K562 (cell line): ENCODE measurements around the gene SAMD3. TPM values are rescaled to one million over a fixed set of nuclear protein-coding genes. Genes with fewer than 3 reads are reported as not detected.
A peak's percentile ranks its signal among the peaks of the same experiment; 100 is the strongest.
"Not testable (repeated sequence)": the region's sequence is repeated elsewhere in the genome, so short reads cannot be mapped to it uniquely, and the experiment has no call there.

ENCODE experiments used
- ATAC-seq: fragments of 200-7000 bp; cut with Tn5 transposase; 3 replicates; pipeline ENCODE4 v1.9.1; 2020; ENCODE audit warnings: moderate library complexity
- BruUV-seq: library from RNA; stranded (reverse); fragments of 400-500 nt; replicated peaks from 2 replicates; lab custom pipeline; 2021; lab: Mats Ljungman, UMichigan
- CTCF ChIA-PET: fragments of 300-600 bp; formaldehyde crosslinking; extraction: SDS; loops from one replicate; lab custom pipeline; 2021; ENCODE audit warnings: low intra/inter-chr PET ratio; lab: Yijun Ruan, JAX
- POLR2A ChIA-PET: fragments of 300-600, 350-650 bp; sonication (Branson Sonifier 250); formaldehyde crosslinking; extraction: SDS; loops from one replicate; lab custom pipeline; 2021; ENCODE audit warnings: antibody characterized with exemption, inconsistent platforms; lab: Yijun Ruan, JAX
- DNase-seq, 4 experiments: peaks; one replicate each; pipeline versions ENCODE4 v3.0.0 to v3.0.0-alpha.2; 2011 to 2018; ENCODE audit warnings: low spot score in 3 of 4, mixed read lengths in 3 of 4; ENCODE audit errors: extremely low read depth in 1 of 4
- FAIRE-seq: peaks from 2 replicates; lab custom pipeline; 2011; peaks lifted over from hg19 to GRCh38; lab: Jason Lieb, UNC
- H2AFZ ChIP-seq: 2 replicates; pipeline ENCODE4 v1.6.0; 2011; ENCODE audit warnings: low read depth, low read length, control low read depth, inconsistent platforms
- H3K27ac ChIP-seq: fragments of 200-600 bp; 3 replicates; pipeline ENCODE4 v1.8.0; 2011; ENCODE audit warnings: low read depth, mild to moderate bottlenecking, control low read depth, inconsistent platforms, low read length, moderate library complexity, mixed read lengths; ENCODE audit errors: extremely low read depth
- H3K27me3 ChIP-seq, 2 experiments: fragments of 300-600 bp in 1 of 2; 2 replicates in 1 of 2; 3 replicates in 1 of 2; pipeline versions ENCODE4 v1.6.0 to v1.8.0; 2011; ENCODE audit warnings: inconsistent platforms in 2 of 2, low read length in 2 of 2, mild to moderate bottlenecking in 1 of 2, mixed read lengths in 1 of 2, moderate library complexity in 1 of 2; ENCODE audit not compliant: control insufficient read depth in 2 of 2, insufficient read depth in 2 of 2
- H3K36me3 ChIP-seq: fragments of 300-600 bp; 3 replicates; pipeline ENCODE4 v1.8.0; 2011; ENCODE audit warnings: mild to moderate bottlenecking, low read length, inconsistent platforms; ENCODE audit not compliant: control insufficient read depth, insufficient read depth
- H3K4me1 ChIP-seq, 2 experiments: fragments of 200-600 bp in 1 of 2; replicated peaks in 1 of 2; 2 replicates in 1 of 2; 3 replicates in 1 of 2; pipeline versions ENCODE4 v1.5.1 to v1.8.0; 2011; ENCODE audit warnings: inconsistent platforms in 2 of 2, low read length in 2 of 2, mild to moderate bottlenecking in 1 of 2, mixed read lengths in 1 of 2, moderate library complexity in 1 of 2; ENCODE audit not compliant: control insufficient read depth in 2 of 2, insufficient read depth in 2 of 2
- H3K4me2 ChIP-seq: 2 replicates; pipeline ENCODE4 v1.6.1; 2011; ENCODE audit warnings: low read length, control low read depth, inconsistent platforms, mixed read lengths; ENCODE audit not compliant: insufficient read depth
- H3K4me3 ChIP-seq: fragments of 200-600 bp; sonication (generic), shearing (Covaris generic); 2 replicates; pipeline ENCODE4 v1.5.1; 2016; ENCODE audit warnings: control low read depth, inconsistent platforms
- H3K79me2 ChIP-seq: fragments of 200-600 bp; 3 replicates; pipeline ENCODE4 v1.8.0; 2011; ENCODE audit warnings: low read length, inconsistent platforms; ENCODE audit not compliant: control insufficient read depth, insufficient read depth
- H3K9ac ChIP-seq, 2 experiments: 2 replicates each; pipeline versions ENCODE4 v1.6.0 to v1.6.1; 2011; ENCODE audit warnings: low read depth in 2 of 2, low read length in 2 of 2, control low read depth in 1 of 2, inconsistent platforms in 1 of 2, mild to moderate bottlenecking in 1 of 2, mixed read lengths in 1 of 2; ENCODE audit not compliant: insufficient read depth in 1 of 2
- H3K9me1 ChIP-seq: one replicate; pipeline ENCODE4 v1.6.0; 2011; ENCODE audit warnings: inconsistent platforms, mild to moderate bottlenecking, low read length, moderate library complexity; ENCODE audit not compliant: control insufficient read depth, insufficient read depth
- H3K9me3 ChIP-seq: replicated peaks from 2 replicates; pipeline ENCODE4 v1.5.1; 2011; ENCODE audit warnings: low read depth, low read length, inconsistent platforms; ENCODE audit not compliant: control insufficient read depth, insufficient read depth
- H4K20me1 ChIP-seq: replicated peaks from 2 replicates; pipeline ENCODE4 v1.6.1; 2011; ENCODE audit warnings: low read length, inconsistent platforms, mixed read lengths; ENCODE audit not compliant: control insufficient read depth, insufficient read depth
- CEBPB ChIP-seq: fragments of 450-650 bp; IDR thresholded peaks from 2 replicates; pipeline ENCODE4 v1.6.1; 2016; ENCODE audit warnings: missing genetic modification characterization, missing compliant biosample characterization
- WGBS: fragments of 100-300 bp; shearing (Covaris generic); methylation state at CpG from one replicate; pipeline ENCODE4 v1.1.6; 2016; ENCODE audit warnings: low coverage, mixed read lengths; ENCODE audit not compliant: insufficient coverage; ENCODE audit errors: missing lambda C conversion rate; 5-methylcytosine and 5-hydroxymethylcytosine counted together
- in situ Hi-C: fragments of 300-500 bp; cut with MboI; formaldehyde crosslinking; loops from 4 replicates; pipeline ENCODE4 v1.15.0; 2018; ENCODE audit warnings: inconsistent platforms, mixed read lengths
- intact Hi-C: fragments of 100-400 bp; cut with micrococcal nuclease; formaldehyde crosslinking; loops from 2 replicates; pipeline ENCODE4 v1.14.2; 2022
- polyA plus RNA-seq, 8 experiments: library from polyadenylated mRNA; depleted of rRNA in 4 of 8; stranded (reverse) in 5 of 8; unstranded in 3 of 8; fragments of >200 nt; fragmentation: Nextera tagmentation in 2 of 8; fragmentation: Illumina TruSeq in 1 of 8; extraction: Ambion mirVana in 2 of 8; extraction: Trizol in 1 of 8; gene quantifications; 2 replicates each; pipeline versions ENCODE4 v1.2.1 to v1.2.3, GENCODE V29; 2011 to 2014; ENCODE audit warnings: inconsistent platforms in 1 of 8, missing spikeins in 1 of 8
- total RNA-seq, 7 experiments: library from RNA; depleted of rRNA in 6 of 7; stranded (reverse); fragments of >200 nt in 6 of 7; fragmentation: Illumina TruSeq in 2 of 7; extraction: Trizol in 2 of 7; gene quantifications; 2 replicates each; pipeline versions ENCODE4 v1.2.1 to v1.2.3, GENCODE V29; 2011 to 2021; ENCODE audit warnings: low replicate concordance in 1 of 7
- TF ChIP-seq, protein P1 (sequence below), 2 experiments: fragments of 450-650 bp in 1 of 2; sonication (generic) in 1 of 2; formaldehyde crosslinking in 1 of 2; IDR thresholded peaks in 1 of 2; conservative IDR thresholded peaks in 1 of 2; 2 replicates each; pipeline versions ENCODE4 v1.6.1 to v1.8.1; 2016 to 2023; ENCODE audit warnings: mild to moderate bottlenecking in 2 of 2, moderate library complexity in 2 of 2, inconsistent platforms in 1 of 2, missing genetic modification reagents in 1 of 2

Gene SAMD3
- total and polyA plus RNA-seq, 9 of the 15 experiments (the other 6 are each of a cell fraction or from before 2014, with no cell fraction given), result 0.03 to 0.21 (median 0.18) TPM; not detected in 5

DNA sequence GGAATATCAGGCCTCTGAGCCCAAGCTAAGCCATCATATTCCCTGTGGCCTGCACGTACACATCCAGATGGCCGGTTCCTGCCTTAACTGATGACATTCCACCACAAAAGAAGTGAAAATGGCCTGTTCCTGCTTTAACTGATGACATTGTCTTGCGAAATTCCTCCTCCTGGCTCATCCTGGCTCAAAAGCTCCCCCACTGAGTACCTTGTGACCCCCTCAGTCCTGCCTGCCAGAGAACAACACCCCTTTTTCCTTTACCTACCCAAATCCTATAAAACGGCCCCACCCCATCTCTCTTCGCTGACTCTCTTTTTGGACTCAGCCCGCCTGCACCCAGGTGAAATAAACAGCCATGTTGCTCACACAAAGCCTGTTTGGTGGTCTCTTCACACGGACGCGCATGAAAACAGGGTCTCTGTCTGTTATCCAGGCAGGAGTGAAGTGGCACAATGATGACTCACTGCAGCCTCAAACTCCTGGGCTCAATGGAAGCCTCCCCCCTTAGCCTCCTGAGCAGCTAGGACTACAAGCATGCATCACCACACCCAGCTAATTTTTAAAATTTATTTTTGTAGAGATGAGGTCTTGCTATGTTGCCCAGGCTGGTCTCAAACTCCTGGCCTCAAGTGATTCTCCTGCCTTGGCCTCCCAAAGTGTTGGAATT is 24.8 kb downstream of the SAMD3 start:
- TF ChIP-seq, protein P1, sequence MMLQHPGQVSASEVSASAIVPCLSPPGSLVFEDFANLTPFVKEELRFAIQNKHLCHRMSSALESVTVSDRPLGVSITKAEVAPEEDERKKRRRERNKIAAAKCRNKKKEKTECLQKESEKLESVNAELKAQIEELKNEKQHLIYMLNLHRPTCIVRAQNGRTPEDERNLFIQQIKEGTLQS (IDR thresholded peaks at IDR 0.05), result peak; percentile 34; the same call in 1 of the 2 replicates
- TF ChIP-seq, protein P1 (CRISPR knock-in tag; conservative IDR thresholded peaks at IDR 0.05), result not testable (repeated sequence)
- TF ChIP-seq CEBPB (tag), result peak; percentile 47; the same call in 1 of the 2 replicates
- H3K79me2 ChIP-seq, CTCF ChIA-PET, H3K9me3 ChIP-seq, H3K27me3 ChIP-seq, H3K9ac ChIP-seq, intact Hi-C loops, H3K9me1 ChIP-seq, FAIRE-seq, in situ Hi-C loops, H3K4me2 ChIP-seq, H3K4me3 ChIP-seq, DNase-seq, BruUV-seq, H3K27ac ChIP-seq, H4K20me1 ChIP-seq, H3K36me3 ChIP-seq: not testable (repeated sequence)
- WGBS, result 62% methylated on average over 9 of the region's 9 CpGs
- POLR2A ChIA-PET, result interaction anchor here (0.6 kb wide), 1 partner anchor 763 kb away, joined by 3 read pairs; no protein-coding TSS in a partner anchor
- ATAC-seq, result 0 out of 3 replicates have a peak, but pooled peaks have one; percentile 36
- Histone ChIP-seq H2AFZ (peak overlapping the region; percentile 54; the same call in 1 of the 2 replicates), H3K4me1 (peaks cover 3 to 22% of the 10 kb centered on the region in 2 experiments; a peak in 3 of 5 replicates)

DNA sequence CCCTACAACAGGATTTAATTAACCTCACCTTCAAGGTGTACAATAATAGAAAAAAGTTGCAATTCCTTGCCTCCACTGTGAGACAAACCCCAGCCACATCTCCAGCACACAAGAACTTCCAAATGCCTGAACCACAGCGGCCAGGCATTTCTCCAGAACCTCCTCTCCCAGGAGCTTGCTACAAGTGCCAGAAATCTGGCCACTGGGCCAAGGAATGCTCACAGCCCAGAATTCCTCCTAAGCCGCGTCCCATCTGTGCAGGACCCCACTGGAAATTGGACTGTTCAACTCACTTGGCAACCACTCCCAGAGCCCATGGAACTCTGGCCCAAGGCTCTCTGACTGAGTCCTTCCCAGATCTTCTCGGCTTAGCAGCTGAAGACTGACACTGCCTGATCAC is 28.3 kb downstream of the SAMD3 start:
- ATAC-seq, H3K9ac ChIP-seq, H3K9me1 ChIP-seq, FAIRE-seq, CTCF ChIA-PET, H3K4me1 ChIP-seq, BruUV-seq, POLR2A ChIA-PET, H3K4me2 ChIP-seq, H3K27me3 ChIP-seq, intact Hi-C loops, H3K9me3 ChIP-seq, H2AFZ ChIP-seq, in situ Hi-C loops, H3K4me3 ChIP-seq, H3K79me2 ChIP-seq, H3K27ac ChIP-seq, DNase-seq, H3K36me3 ChIP-seq, H4K20me1 ChIP-seq: not testable (repeated sequence)
- 36% methylated on average over 1 of the region's 4 CpGs for WGBS
